Dermis microvascular lymphatic vessel endothelial cell (primary cell): ENCODE results near the gene ARL1. TPM values are rescaled to one million over a fixed set of nuclear protein-coding genes. Genes with fewer than 3 reads are reported as not detected.

ENCODE experiments used
- total RNA-seq: library from RNA; depleted of rRNA; stranded (reverse); fragments of >200 nt; gene quantifications from 2 replicates; pipeline ENCODE4 v1.2.1, GENCODE V29; 2014

The ARL1 gene
- total RNA-seq, 1 donor from 2014 or later, result 39.8 TPM

Other genes starting within 250 kb of the ARL1 start
- gene SLC5A8, start 197.5 kb downstream of the ARL1 start, total RNA-seq, result under 0.01 and 0.13 TPM in 2 replicates
- gene UTP20, start 127.7 kb downstream of the ARL1 start, total RNA-seq, result 15.7 TPM in 2 replicates
- not detected in 2 replicates for gene SPIC, start 67.6 kb upstream of the ARL1 start, total RNA-seq
- not detected in 2 replicates for gene MYBPC1, start 187.2 kb upstream of the ARL1 start, total RNA-seq